GM18873 (cell line): ENCODE measurements around the gene CXCL9.
A peak's percentile ranks its signal among the peaks of the same experiment; 100 is the strongest.
"Not testable (repeated sequence)": the region's sequence is repeated elsewhere in the genome, so short reads cannot be mapped to it uniquely, and the experiment has no call there.

Source experiments
- ATAC-seq: cut with Tn5 transposase; IDR thresholded peaks from one replicate; pipeline ENCODE4 v1.9.1; 2021; ENCODE audit warnings: mild to moderate bottlenecking, moderate library complexity, moderate number of reproducible peaks; ENCODE audit not compliant: unreplicated experiment, low FRiP score

CXCL9 gene

DNA sequence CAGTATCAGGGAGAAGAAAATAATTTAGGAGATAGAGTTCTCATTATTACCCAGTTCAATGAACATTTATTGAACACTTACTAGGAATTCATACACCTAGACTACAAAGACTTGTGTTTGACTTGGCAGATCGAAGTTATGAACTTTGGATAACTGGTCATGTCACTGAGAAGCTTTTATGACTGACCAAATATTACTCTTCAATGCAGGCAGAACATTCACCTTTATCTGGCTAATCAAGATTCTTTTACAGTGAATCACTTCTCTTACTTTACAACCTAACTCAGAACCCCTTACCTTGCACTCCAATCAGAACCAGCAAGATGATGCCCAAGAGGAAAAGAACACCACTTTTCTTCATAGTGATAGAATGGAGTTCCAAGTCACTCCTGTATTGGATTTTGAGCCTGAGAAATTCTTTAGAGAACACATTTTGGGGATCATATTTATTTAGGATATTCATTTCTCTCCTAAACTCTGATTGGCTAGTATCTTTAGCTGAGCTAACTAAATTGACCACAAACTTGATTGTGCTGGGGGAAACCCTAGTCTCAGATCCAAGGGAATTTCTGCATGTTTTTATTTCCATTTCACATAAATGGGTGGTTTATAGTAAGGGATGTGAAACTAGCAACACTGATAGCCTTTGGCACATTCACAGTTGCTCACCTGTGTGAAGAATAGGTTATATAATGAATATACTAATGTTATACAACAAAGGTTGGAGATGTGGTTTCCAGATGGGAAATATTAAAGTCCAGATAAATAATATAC is at the start of gene CXCL9:
Gene CXCL9 (minus strand): TSS at position 421 of the 774 bp plus-strand sequence. CDS start 60 bp downstream, at position 361.
- no peak for ATAC-seq

DNA sequence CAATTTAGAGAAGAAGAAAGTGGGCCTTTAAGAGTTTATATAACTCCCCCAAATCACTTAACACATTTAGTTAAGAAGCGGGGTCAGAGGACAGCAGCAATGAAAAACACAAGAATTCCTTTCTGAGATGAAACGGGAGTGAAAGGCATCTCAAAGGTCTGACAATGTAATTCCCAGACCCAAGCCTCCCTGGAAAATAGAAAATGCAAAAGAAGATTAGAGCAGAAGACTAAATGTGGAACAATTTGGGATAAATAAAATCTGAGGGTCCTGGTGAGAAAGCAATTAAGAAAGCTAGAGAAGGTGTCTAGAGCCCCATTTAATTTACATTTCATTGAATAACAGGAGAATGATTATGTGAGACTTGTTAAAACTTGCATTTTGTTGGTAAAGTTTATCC is 48.1 kb upstream of the CXCL9 start:
- ATAC-seq: no peak

- ATAC-seq: peak; percentile 94
Observed at GRCh38 chr4:76055016-76055415, 47.7 kb upstream of the CXCL9 start.

DNA sequence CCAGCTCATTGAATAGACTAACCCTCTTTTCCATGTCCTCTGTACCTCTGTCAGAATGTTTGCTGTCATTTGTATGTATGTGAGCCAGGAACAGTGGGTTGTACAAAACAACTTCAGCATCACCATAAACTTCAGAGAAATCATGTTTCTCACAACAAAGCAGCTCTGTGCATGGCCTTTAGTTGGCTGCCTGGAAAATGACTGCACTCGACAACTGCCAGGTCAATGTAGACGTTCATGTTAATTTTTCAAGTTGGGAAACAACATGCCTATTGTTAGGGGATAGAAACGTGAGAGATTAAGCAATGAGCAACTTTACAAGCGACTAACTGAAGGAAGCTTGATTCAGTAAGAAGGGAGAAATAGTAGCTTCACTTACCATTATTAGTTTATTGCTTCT is 46.4 kb upstream of the CXCL9 start:
- ATAC-seq: no peak

DNA sequence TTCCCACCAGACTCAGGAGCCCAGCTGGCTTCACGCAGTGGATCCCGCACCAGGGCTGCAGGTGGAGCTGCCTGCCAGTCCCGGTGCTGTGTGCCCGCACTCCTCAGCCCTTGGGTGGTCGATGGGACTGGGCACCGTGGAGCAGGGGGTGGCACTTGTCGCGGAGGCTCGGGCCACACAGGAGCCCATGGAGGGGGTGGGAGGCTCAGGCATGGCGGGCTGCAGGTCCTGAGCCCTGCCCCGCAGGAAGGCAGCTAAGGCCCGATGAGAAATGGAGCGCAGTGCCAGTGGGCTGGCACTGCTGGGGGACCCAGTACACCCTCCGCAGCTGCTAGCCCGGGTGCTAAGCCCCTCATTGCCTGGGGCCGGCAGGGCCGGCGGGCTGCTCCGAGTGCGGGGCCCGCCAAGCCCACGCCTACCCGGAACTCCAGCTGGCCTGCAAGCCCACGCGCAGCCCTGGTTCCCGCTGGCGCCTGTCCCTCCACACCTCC is 43.3 kb upstream of the CXCL9 start:
- ATAC-seq: not testable (repeated sequence)

DNA sequence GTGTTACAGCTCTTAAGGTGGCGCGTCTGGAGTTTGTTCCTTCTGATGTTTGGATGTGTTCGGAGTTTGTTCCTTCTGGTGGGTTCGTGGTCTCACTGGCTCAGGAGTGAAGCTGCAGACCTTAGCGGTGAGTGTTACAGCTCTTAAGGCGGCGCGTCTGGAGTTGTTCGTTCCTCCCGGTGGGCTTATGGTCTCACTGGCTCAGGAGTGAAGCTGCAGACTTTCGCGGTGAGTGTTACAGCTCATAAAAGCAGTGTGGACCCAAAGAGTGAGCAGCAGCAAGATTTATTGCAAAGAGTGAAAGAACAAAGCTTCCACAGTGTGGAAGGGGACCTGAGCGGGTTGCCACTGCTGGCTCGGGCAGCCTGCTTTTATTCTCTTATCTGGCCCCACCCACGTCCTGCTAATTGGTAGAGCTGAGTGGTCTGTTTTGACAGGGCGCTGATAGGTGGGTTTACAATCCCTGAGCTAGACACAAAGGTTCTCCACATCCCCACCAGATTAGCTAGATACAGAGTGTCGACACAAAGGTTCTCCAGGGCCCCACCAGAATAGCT is 42.6 kb upstream of the CXCL9 start:
- not testable (repeated sequence) for ATAC-seq

DNA sequence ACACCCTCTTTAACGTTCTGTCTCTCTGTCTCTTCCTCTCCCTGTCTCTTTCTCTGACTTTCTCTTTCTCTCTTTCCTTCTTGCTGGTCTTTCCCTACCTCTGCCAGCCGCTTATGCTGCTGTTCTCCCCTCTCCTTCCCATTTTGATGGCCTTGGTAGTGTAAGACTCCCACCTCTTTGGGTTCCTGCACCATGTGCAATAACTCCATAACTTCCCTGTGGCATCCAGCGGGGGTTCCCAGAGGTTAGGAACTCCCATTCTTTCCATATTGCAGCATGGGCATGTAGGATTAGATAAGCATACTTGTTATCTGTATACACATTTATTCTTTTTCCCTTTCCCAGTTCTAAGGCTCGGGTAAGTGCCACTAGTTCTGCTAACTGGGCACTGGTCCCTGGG is 37.4 kb upstream of the CXCL9 start:
- not testable (repeated sequence) for ATAC-seq

DNA sequence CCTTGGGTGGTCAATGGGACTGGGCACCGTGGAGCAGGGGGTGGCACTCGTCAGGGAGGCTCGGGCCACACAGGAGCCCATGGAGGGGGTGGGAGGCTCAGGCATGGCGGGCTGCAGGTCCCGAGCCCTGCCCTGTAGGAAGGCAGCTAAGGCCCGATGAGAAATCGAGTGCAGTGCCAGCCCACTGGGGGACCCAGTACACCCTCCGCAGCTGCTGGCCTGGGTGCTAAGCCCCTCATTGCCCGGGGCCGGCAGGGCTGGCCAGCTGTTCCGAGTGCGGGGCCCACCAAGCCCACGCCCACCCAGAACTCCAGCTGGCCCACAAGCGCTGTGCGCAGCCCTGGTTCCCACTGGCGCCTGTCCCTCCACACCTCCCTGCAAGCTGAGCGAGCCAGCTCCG is 36.0 kb upstream of the CXCL9 start:
- not testable (repeated sequence) for ATAC-seq

DNA sequence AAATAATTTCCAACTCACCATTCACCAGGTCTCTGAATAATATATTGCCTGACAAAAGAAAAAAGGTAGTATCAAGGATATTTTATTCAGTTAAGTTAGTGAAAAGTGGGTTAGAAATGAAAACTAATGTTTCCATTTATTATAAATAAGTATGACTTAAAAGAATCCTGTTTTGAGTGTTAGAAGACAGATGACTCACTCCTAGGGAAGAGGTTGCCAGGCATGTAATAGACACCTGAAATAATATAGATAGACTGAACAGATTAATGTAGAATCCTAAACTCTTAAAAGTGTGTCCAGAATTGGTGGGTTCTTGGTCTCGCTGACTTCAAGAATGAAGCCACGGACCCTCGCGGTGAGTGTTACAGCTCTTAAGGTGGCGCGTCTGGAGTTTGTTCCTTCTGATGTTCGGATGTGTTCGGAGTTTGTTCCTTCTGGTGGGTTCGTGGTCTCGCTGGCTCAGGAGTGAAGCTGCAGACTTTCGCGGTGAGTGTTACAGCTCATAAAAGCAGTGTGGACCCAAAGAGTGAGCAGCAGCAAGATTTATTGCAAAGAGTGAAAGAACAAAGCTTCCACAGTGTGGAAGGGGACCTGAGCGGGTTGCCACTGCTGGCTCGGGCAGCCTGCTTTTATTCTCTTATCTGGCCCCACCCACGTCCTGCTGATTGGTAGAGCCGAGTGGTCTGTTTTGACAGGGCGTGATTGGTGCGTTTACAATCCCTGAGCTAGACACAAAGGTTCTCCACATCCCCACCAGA is 35.1 kb upstream of the CXCL9 start:
- not testable (repeated sequence) for ATAC-seq

- ATAC-seq: no peak
Observed at GRCh38 chr4:76036855-76037254, 29.5 kb upstream of the CXCL9 start.

- ATAC-seq: no peak
Observed at GRCh38 chr4:76035799-76036380, 28.6 kb upstream of the CXCL9 start, which contains the start of gene CXCL11. TSS of gene CXCL11 (minus strand) at chr4:76036070. CDS start at chr4:76035987, 83 bp downstream.

DNA sequence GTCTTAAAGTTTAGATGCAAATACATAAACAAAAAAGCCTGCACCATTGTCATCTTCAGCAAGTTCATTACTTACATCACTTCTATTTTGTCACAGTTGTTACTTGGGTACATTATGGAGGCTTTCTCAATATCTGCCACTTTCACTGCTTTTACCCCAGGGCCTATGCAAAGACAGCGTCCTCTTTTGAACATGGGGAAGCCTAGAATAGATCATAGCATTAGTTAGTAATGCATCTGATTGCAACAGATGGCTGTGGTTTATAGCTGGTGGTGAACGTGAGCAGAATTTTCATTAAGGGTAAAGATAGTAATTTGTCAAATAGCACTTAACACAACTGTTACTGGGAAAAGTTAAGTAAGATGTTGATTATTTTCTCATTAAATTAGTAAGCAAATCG is 27.8 kb upstream of the CXCL9 start:
- ATAC-seq: no peak

DNA sequence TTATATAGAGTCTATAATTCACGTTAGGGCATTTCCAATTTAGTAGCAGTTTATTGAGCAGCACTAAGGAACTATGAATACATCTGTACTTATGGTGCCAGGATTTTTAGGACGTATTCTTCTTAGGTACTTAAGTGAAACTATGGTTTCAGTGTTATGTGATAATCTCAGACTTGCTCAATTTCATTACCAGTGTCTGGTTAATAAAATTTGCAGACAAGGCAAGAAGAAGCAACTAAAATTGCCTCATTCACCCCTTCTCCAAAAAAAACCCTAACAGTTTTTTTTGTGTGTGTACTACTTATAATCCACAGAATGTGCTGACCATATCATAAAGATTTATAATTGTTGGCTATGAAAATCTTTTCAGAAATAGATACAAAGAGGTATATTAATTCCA is 22.0 kb upstream of the CXCL9 start:
- ATAC-seq: no peak

DNA sequence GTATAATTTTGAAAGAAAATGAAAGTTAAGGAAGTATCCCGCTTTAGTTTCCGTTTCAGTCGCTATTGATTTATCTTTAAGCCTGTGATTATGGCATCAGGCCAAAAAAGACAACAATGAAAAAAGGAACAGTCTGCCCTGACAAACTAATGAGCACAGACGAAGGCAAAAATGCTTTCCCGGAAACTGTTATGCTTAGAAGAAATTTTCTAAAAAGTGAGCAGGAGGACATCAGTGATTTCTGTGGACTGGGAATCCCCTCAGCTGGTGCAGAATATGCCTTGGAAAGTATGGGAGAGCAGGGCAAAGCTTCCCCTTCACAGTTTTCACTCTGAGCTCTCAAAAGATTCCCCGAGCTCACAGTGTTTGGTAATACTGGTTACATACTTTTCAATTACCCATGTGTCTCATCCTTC is 21.0 kb upstream of the CXCL9 start:
- no peak for ATAC-seq

- ATAC-seq: no peak
Observed at GRCh38 chr4:76024065-76024464, 16.8 kb upstream of the CXCL9 start.

GRCh38 chr4:76023389-76023788 is 16.1 kb upstream of the CXCL9 start, which contains the start of gene CXCL10:
TSS of gene CXCL10 (minus strand) at chr4:76023497. CDS start at chr4:76023431, 66 bp downstream.
- no peak for ATAC-seq

DNA sequence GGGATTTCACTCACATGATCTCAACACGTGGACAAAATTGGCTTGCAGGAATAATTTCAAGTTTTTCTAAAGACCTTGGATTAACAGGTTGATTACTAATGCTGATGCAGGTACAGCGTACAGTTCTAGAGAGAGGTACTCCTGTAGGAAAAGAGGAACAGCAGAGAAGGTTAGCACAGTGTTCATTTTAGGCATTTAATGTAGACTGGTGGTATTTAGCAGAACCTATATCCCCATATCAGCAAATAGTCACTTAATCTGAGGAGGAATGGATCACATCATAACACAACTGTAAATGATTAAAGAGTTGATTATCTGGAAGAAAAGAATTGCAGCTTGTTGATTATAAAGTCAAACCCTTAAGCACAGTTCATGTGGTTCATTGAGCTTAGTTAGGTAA is 15.4 kb upstream of the CXCL9 start:
- ATAC-seq: no peak

GRCh38 chr4:76022031-76022430 is 14.7 kb upstream of the CXCL9 start:
- no peak for ATAC-seq

DNA sequence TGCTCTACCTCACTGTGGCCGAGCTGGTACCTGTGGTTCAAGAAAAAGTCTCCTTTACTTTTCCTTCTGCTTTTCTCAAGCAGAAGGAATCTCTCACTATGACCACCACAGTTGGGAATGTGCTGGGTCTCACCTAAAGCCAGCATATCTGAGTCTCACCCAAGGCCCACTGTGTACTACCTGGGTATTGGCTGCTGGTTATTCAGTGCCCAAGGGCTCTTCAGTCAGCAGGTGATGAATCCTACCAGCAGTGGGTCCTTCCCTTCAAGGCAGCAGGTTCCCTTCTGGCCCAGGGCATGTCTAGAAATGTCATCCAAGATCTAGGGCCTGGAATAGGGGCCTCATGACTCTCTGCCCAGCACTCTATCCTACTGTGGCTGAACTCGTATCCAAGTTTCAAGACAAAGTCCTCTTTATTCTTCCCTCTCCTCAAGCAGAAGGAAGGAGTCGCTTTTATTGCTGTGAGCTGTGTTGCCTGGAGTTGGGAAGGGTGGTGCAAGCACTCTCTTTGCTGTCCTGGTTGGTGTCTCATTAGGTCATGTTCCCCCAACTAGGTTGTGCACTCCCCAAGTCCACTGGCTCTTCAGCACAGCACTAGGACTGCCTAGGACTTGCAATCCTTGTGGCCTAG is 9.9 kb upstream of the CXCL9 start:
- ATAC-seq: no peak

- ATAC-seq: peak; percentile 73
Observed at GRCh38 chr4:76016393-76016792, 9.1 kb upstream of the CXCL9 start.
